Measurements from ENCODE around the gene SMG1. TPM values are rescaled to one million over a fixed set of nuclear protein-coding genes. Genes with fewer than 3 reads are reported as not detected.

Gene SMG1
- total and polyA plus RNA-seq, 2 of the 13 experiments (the other 11 are each of a cell fraction or from before 2014, with no cell fraction given), result 48.7 to 53.7 TPM

DNA sequence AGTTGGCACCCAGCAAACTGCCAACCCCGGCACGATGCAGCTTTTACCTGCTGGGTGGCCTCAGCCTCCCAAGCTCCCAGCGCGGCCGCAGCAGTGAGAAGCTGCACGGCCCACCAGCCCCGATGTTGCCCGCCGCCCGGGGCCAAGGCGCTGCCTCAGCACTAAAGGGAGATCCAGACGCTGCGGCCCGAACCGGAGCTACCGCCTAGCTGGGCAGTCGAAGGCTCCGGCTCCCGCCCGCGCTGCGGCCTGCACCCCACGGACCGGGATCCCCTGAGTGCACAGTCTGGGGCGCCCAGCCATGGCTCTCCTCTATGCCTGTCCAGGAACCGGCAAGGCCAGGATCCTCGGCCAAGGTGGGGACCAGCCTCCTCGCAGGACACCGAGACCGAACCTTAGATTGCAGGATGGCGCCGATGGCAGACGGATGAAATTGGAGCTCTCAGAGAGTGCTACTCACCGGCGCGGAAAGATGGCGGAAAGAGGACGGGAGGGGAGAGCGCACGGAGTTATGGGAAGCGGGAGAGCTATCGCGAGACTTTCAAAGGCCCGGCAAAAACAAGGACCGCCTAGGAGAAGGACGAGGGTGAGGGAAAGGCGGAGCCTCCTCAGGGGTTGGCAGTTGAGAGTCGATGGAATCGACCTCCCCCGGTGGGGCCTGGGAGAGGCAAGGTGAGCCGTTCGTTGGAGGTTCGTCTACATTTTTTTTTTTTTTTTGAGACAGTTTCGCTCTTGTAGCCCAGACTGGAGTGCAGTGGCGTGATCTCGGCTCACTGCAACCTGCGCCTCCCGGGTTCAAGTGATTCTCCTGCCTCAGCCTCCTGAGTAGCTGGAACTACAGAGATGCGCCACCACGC is 136.1 kb downstream of the SMG1 start, which contains the start of gene RPS15A (continued):
- 0 out of 2 replicates have a peak, but pooled peaks have one; percentile 28 for TF ChIP-seq CSRNP2 (CRISPR knock-in tag; conservative IDR thresholded peaks at IDR 0.05; ENCODE audit: low read depth)
- peak; percentile 47; the same call in 1 of the 2 replicates for TF ChIP-seq ZBTB21 (CRISPR knock-in tag; IDR thresholded peaks at IDR 0.05)
- TF ChIP-seq NR1H2 (CRISPR knock-in tag; IDR thresholded peaks at IDR 0.05; ENCODE audit: borderline replicate concordance, low read depth), result peak; percentile 98; the same call in 1 of the 2 replicates
- no peak for TF ChIP-seq LCORL (IDR thresholded peaks at IDR 0.05)
- TF ChIP-seq LCORL (CRISPR knock-in tag; IDR thresholded peaks at IDR 0.05), result peak; percentile 81
- peak; percentile 45 for TF ChIP-seq HMG20A (CRISPR knock-in tag; IDR thresholded peaks at IDR 0.05; ENCODE audit: borderline replicate concordance)
- no peak for TF ChIP-seq SCMH1 (CRISPR knock-in tag; IDR thresholded peaks at IDR 0.05; ENCODE audit: borderline replicate concordance)
- peak; percentile 42 for TF ChIP-seq CEBPG (CRISPR knock-in tag; IDR thresholded peaks at IDR 0.05)
- TF ChIP-seq ZNF660 (CRISPR knock-in tag; IDR thresholded peaks at IDR 0.05; ENCODE audit: borderline replicate concordance, low read depth), result no peak
- TF ChIP-seq FOXA1 (IDR thresholded peaks at IDR 0.05), result no peak
- TF ChIP-seq FOXA1 (CRISPR knock-in tag; IDR thresholded peaks at IDR 0.05), result no peak
- peak; percentile 99 for TF ChIP-seq ZNF501 (CRISPR knock-in tag; IDR thresholded peaks at IDR 0.05)
- TF ChIP-seq, protein P1, sequence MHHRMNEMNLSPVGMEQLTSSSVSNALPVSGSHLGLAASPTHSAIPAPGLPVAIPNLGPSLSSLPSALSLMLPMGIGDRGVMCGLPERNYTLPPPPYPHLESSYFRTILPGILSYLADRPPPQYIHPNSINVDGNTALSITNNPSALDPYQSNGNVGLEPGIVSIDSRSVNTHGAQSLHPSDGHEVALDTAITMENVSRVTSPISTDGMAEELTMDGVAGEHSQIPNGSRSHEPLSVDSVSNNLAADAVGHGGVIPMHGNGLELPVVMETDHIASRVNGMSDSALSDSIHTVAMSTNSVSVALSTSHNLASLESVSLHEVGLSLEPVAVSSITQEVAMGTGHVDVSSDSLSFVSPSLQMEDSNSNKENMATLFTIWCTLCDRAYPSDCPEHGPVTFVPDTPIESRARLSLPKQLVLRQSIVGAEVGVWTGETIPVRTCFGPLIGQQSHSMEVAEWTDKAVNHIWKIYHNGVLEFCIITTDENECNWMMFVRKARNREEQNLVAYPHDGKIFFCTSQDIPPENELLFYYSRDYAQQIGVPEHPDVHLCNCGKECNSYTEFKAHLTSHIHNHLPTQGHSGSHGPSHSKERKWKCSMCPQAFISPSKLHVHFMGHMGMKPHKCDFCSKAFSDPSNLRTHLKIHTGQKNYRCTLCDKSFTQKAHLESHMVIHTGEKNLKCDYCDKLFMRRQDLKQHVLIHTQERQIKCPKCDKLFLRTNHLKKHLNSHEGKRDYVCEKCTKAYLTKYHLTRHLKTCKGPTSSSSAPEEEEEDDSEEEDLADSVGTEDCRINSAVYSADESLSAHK (CRISPR knock-in tag; IDR thresholded peaks at IDR 0.05; ENCODE audit: borderline replicate concordance), result peak; percentile 87; the same call in 1 of the 2 replicates
- peak; percentile 92 for TF ChIP-seq ZNF335 (CRISPR knock-in tag; IDR thresholded peaks at IDR 0.05)
- TF ChIP-seq ADNP (CRISPR knock-in tag; IDR thresholded peaks at IDR 0.05), result no peak
- TF ChIP-seq GATAD2A (CRISPR knock-in tag; IDR thresholded peaks at IDR 0.05), result peak; percentile 83
- TF ChIP-seq RFX1 (IDR thresholded peaks at IDR 0.05), result no peak
- TF ChIP-seq, protein P2, sequence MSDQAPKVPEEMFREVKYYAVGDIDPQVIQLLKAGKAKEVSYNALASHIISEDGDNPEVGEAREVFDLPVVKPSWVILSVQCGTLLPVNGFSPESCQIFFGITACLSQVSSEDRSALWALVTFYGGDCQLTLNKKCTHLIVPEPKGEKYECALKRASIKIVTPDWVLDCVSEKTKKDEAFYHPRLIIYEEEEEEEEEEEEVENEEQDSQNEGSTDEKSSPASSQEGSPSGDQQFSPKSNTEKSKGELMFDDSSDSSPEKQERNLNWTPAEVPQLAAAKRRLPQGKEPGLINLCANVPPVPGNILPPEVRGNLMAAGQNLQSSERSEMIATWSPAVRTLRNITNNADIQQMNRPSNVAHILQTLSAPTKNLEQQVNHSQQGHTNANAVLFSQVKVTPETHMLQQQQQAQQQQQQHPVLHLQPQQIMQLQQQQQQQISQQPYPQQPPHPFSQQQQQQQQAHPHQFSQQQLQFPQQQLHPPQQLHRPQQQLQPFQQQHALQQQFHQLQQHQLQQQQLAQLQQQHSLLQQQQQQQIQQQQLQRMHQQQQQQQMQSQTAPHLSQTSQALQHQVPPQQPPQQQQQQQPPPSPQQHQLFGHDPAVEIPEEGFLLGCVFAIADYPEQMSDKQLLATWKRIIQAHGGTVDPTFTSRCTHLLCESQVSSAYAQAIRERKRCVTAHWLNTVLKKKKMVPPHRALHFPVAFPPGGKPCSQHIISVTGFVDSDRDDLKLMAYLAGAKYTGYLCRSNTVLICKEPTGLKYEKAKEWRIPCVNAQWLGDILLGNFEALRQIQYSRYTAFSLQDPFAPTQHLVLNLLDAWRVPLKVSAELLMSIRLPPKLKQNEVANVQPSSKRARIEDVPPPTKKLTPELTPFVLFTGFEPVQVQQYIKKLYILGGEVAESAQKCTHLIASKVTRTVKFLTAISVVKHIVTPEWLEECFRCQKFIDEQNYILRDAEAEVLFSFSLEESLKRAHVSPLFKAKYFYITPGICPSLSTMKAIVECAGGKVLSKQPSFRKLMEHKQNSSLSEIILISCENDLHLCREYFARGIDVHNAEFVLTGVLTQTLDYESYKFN (CRISPR knock-in tag; conservative IDR thresholded peaks at IDR 0.05), result peak; percentile 78
- peak; percentile 53 for TF ChIP-seq SUZ12 (IDR thresholded peaks at IDR 0.05; ENCODE audit: low read depth, low read length)
- no peak; the same call in none of the 2 replicates for TF ChIP-seq TEAD2 (CRISPR knock-in tag; IDR thresholded peaks at IDR 0.05)
- peak; percentile 51; the same call in 1 of the 2 replicates for TF ChIP-seq DMTF1 (CRISPR knock-in tag; IDR thresholded peaks at IDR 0.05)
